GM18909 (cell line): ENCODE results near the gene PPDPF.
"Not testable (repeated sequence)": the region's sequence is repeated elsewhere in the genome, so short reads cannot be mapped to it uniquely, and the experiment has no call there.

Experiments
- ATAC-seq: cut with Tn5 transposase; IDR thresholded peaks from one replicate; pipeline ENCODE4 v1.9.1; 2021; ENCODE audit warnings: mild to moderate bottlenecking; ENCODE audit not compliant: unreplicated experiment, poor library complexity

The PPDPF gene

DNA sequence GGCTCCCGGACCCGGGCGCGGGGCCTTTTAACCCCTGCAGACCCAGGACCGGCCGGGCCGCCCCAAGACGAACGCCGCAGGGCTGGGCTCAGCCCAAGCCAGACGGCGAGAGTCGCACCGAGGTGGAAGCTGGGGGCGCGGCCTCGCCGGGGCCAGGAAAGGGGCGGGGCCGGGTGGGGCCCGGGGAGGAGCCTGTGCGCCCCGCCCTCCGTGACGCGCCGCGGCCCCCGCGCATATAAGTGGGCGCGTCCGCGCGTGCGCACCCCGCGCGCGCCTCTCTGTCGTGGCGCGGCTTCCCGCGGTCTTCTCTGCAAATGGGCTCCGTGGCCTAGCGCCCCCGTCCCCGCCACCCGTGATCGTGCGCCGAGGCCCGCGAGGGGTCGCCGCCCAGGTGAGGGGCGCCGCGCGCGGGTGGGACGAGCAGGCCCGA lies at the start of gene PPDPF:
PPDPF (plus strand) TSS at position 262 of the 430 bp plus-strand sequence. CDS start 544 bp downstream, outside the sequence.
- ATAC-seq = peak; percentile 73

- ATAC-seq = no peak
Observed at GRCh38 chr20:63471002-63471716, 49.4 kb upstream of the PPDPF start.

DNA sequence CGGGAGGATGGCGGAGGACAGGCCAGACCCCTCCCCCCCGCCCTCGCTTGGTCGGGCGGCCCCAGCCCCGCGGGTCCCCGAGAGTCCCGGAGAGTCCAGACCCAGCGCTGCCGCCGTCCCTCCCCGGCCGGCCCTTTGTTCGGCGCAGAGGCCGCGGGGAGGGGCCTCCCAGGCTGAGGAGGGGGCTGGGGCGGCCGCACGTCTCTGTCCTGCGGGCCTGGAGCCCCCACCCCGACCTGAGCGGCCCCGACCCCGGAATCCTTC lies 48.9 kb upstream of the PPDPF start:
- ATAC-seq = no peak

DNA sequence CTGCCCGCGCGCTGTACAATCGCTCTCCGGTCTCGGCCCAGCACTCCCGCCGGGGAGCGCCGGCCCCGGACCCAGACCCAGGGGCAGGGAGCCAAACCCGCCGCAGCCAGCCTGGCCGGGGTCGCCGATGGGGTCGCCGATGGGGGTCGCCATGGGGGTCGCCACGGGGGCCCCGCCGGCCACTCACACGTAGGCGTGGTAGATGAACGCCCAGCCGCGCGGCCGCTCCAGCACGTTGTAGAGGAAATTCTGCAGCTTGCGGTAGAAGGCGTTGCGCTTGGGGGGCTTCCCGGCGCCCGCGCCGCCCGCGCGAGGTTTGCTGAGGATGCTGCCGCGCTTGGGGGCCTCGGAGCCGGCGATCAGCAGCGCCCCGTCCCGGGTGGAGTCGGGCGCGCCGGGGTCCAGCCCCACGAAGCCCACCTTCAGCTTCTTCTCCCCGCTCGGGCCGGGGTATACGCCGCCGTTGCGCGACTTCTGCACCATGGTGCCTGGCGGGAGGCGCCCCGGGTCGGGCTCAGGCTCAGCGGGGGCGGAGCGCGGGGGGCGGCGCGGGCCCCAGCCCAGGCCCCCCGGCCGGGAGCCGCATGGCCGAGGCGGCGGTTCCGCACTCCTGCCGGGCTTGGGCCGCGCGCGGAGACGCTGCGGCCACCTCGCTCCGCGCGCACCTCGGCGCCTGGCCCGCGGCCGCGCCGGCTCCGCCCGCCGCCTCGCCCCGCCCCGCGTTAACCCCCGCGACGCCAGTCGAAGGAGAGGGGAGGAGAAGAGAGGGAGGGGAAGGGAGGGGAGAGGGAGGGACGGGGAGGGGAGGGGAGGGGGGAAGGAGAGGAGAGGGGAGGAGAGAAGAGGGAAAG lies 48.4 kb upstream of the PPDPF start, which contains the start of gene KCNQ2:
KCNQ2 (minus strand) TSS at position 675 of the 851 bp plus-strand sequence; CDS start at position 483, 192 bp downstream.
- ATAC-seq = no peak

DNA sequence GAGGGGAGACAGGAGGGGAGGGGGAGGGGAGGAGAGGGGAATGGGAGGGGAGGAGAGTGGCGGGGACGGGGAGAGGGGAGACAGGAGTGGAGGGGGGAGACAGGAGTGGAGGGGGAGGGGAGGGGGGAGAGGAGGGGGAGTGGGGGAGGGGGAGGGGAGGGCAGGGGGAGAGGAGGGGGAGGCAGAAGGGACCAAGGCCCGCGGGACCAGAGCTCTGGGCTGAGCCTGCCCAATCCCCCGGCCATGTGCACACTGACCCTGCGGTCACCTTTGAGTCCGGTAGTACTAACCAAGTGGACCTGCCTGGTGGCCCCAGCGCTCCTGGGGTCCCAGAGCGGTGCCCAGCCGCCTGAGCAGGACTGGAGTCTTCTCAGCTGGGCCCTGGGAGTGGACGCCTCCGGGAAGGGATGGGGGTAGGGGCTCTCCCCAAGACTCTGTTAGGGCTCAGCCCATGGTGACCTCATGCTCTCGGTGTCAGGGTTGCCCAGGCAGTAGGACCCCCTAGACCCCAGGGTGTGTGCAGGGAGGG lies 47.6 kb upstream of the PPDPF start:
- ATAC-seq = no peak

DNA sequence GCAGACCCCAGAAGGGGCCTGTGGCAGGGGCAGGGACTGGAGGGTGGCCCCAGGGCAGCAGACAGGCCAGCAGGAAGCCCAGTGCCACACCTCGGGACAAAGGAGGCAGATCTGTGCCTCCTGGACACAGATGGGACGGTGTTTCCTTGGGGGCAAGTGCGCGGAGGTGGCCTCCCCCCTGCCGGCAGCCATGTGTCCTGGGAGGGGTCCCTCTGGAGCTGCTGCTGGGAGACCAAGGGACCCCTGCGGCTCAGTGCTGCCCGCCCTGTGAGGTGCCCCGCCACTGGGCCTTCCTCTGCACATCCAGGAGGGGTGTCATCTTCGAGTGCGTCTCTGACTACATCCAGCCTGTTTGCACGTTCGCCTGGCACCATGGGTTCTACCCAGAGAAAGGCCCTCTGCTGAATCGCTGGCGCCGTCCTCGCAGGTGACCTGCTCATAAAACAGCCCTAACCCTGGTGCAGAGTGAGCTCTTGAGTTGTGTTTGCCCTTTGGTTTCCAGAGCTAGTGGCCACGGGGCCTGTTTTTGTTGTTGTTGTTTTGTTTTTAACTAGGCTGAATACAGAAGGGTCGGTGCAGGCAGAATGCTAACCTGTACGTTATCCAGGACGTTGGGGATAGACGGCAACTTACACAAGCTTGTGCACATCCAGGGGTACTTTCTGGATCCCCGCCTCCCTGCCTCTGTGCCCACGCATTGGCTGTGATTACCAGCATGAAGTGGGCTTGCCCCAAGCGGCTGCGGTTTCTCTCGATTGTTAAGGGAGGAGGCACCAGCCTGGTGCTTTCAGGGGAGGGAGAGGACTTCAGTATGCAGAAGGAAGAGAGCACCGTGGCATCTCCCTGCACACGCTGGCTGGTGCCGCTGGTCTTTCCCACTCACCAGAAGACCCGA lies 46.8 kb upstream of the PPDPF start:
- no peak for ATAC-seq

DNA sequence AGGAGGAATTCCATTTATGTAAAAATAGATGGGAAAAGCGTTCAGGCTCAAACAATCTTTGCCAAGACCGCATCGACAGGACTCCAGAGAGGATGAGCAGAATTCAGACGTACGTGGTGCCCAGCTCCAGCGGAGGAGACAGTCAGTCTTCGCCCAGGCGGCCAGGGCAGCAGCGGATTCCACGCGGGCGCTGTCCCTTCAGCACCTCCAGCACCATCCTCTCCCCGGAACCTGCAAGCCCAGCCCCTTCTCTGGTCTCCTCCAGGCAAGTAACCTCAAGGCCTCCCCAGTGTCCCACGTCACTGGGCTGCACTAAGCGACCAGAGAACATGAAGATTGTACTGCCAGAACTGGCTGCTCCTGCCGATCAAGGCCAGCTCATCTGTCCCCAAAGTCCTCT lies 45.4 kb upstream of the PPDPF start:
- no peak for ATAC-seq

- no peak for ATAC-seq
Observed at GRCh38 chr20:63477061-63477616, 43.4 kb upstream of the PPDPF start.

DNA sequence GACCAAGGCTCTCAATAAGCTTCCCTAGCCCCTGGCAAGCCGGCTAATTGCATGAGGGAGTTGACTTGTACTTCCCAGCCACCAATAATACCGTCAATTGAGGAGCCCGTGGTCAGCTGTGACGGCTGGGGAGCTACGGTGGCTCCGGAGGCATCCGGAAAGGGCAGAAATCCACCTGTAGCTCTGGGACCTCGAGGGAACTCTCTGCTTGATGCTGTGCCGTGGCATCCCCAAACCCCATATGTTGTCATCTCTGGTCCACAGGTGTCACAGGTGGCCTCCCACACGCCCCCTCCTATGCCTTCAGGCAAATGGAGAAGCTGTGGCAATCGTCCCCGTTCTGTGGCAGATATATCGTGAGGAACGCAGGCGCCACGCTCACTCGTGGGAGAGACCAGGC lies 42.6 kb upstream of the PPDPF start:
- ATAC-seq = no peak

- ATAC-seq = no peak
Observed at GRCh38 chr20:63478346-63479302, 41.9 kb upstream of the PPDPF start.

DNA sequence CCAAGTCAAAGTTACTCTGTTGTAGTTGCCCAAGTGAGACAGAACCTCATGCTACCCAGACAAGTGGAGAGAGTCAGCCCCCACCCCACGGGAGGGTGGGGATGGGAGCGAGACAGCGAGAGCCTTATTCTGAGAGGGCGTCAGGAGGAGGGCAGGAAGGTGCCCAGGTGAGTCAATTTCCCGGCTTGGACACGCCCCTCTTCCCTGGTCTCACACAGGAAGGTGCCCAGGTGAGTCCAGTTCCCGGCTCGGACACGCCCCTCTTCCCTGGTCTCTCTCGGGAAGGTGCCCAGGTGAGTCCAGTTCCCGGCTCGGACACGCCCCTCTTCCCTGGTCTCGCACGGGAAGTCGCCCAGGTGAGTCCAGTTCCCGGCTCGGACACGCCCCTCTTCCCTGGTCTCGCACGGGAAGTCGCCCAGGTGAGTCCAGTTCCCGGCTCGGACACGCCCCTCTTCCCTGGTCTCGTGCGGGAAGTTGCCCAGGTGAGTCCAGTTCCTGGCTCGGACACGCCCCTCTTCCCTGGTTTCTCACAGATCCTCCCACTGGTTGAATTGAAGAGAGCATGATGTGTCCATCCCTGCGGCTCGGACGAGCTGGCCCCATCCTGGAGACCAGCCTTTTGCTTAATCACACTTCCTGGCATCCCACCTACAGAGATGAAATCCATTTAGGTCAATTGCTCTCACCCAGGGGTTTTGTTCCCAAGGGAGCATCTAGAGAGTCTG lies 40.7 kb upstream of the PPDPF start:
- ATAC-seq = not testable (repeated sequence)

DNA sequence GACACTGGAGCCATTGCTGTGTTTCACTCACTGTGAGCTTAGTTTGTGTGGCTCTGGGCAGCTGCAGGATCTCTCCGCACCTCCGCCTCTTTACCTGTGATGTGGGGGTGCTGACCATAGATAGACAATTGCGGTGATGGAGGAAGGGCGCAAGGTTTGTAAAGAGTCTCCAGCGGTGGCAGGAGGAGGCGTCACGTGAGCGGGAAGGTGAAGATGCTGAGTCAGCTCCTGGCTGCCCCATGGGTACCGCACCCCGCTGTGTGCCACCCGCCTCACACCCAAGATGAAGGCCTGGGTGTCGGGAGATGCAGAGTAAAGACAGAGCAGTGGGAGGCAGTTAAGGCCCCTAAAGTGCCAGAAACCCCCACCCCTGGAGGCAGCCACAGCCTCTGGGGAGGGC lies 39.1 kb upstream of the PPDPF start:
- ATAC-seq = no peak

DNA sequence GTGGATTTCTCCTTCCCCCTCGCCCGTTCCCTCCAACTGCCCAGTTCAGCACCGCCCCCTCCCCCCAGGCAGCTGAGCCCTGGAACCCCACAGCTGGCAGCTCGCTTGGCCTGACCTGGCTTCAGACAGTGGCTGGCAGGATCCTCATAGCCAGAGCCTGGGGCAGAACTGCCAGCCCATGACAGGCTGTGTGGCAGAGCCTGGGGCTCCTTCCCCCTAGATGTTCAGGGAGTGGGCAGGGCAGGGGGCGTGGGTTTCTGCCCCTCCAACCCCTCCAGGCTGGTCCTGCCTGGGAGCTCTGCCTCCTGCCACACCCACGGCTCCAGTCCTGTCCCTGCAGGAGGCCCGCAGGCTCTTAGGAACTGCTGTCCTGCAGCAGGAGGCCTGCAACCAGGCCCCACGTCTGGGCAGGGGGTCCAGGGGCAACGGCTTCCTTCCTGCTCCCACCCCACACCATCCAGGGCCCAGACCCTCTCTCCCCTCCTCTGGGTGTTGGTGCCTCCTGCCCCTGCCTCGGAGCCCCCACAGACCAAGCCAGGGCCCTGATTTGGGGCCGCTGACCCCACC lies 38.5 kb upstream of the PPDPF start:
- no peak for ATAC-seq

- no peak for ATAC-seq
Observed at GRCh38 chr20:63483834-63484233, 36.7 kb upstream of the PPDPF start.

- ATAC-seq = no peak
Observed at GRCh38 chr20:63484236-63484635, 36.3 kb upstream of the PPDPF start.

GRCh38 chr20:63484651-63485403 lies 35.7 kb upstream of the PPDPF start:
- ATAC-seq = no peak

GRCh38 chr20:63486300-63486855 lies 34.2 kb upstream of the PPDPF start:
- ATAC-seq = no peak
